ENCODE results near the gene TRPV2. TPM values are rescaled to one million over a fixed set of nuclear protein-coding genes. Genes with fewer than 3 reads are reported as not detected.

The TRPV2 gene
- total and polyA plus RNA-seq, 9 of the 15 experiments (the other 6 are each of a cell fraction or from before 2014, with no cell fraction given) = 10.0 to 97.5 (median 30.3) TPM

DNA sequence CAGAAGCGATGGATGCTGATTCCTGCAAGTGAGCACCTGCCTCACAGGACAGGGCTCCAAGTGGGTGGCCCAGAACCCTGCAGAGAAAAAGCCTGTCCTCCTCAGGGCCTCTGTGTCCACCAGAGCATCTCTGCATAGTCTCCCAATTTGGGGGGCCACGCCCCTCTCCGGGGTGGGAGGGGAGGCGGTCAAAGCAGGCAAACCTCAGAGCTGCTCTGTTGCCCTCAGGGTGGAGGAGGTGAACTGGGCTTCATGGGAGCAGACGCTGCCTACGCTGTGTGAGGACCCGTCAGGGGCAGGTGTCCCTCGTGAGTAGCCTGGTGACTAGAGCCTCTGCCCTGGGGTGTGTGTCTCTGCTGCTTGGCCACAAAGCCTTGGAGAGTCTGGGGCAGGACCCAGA is 19.3 kb downstream of the TRPV2 start:
- H3K4me2 ChIP-seq (ENCODE audit: insufficient read depth, low read length) = no peak overlapping the region
- H3K27me3 ChIP-seq (ENCODE audit: control insufficient read depth in 2 of 2, insufficient read depth in 2 of 2, low read length in 2 of 2) = no peaks in the 10 kb centered on the region
- CTCF ChIA-PET (ENCODE audit: low intra/inter-chr PET ratio) = no interaction called here
- POLR2A ChIA-PET = interaction anchor here (0.7 kb wide), 1 partner anchor 232 kb away, joined by 3 read pairs; no protein-coding TSS in a partner anchor
- no peak for FAIRE-seq
- H2AFZ ChIP-seq (ENCODE audit: low read depth, low read length) = no peak overlapping the region
- in situ Hi-C loops (cut with MboI) (no loop called here), intact Hi-C loops (cut with micrococcal nuclease) (no loop called here)
- H3K36me3 ChIP-seq (ENCODE audit: control insufficient read depth, insufficient read depth, low read length) = peaks cover 10% of the 10 kb centered on the region
- 60% methylated on average over 1 of the region's 8 CpGs for WGBS (ENCODE audit: insufficient coverage, low coverage, missing lambda C conversion rate)
- peaks cover 14% of the 10 kb centered on the region for H3K79me2 ChIP-seq (ENCODE audit: control insufficient read depth, insufficient read depth, low read length)
- peak overlapping the region in 1 of 2 experiments; percentile 43; a peak in 2 of 4 replicates for H3K9ac ChIP-seq (ENCODE audit: insufficient read depth in 1 of 2, low read depth in 2 of 2, low read length in 2 of 2)
- H3K4me1 ChIP-seq (replicated peaks in 1 of 2; ENCODE audit: control insufficient read depth in 2 of 2, insufficient read depth in 2 of 2, low read length in 2 of 2) = peaks cover 5 to 20% of the 10 kb centered on the region in 2 experiments; a peak in 3 of 5 replicates
- no peak for DNase-seq (ENCODE audit: extremely low read depth in 1 of 4, low spot score in 3 of 4)
- no TSS peak for BruUV-seq (replicated peaks)
- no peak overlapping the region for H3K27ac ChIP-seq (ENCODE audit: extremely low read depth, low read depth, low read length)
- H3K9me3 ChIP-seq (replicated peaks; ENCODE audit: control insufficient read depth, insufficient read depth, low read depth, low read length) = no peaks in the 10 kb centered on the region
- no peak overlapping the region for H3K4me3 ChIP-seq
- peaks cover 2% of the 10 kb centered on the region; the same call in 1 of the 2 replicates for H4K20me1 ChIP-seq (replicated peaks; ENCODE audit: control insufficient read depth, insufficient read depth, low read length)
- ATAC-seq = no peak; the same call in 2 of the 3 replicates
- H3K9me1 ChIP-seq (ENCODE audit: control insufficient read depth, insufficient read depth, low read length) = no peaks in the 10 kb centered on the region
- TF ChIP-seq, protein P1, sequence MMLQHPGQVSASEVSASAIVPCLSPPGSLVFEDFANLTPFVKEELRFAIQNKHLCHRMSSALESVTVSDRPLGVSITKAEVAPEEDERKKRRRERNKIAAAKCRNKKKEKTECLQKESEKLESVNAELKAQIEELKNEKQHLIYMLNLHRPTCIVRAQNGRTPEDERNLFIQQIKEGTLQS (IDR thresholded peaks at IDR 0.05) = no peak
- TF ChIP-seq, protein P1 (CRISPR knock-in tag; conservative IDR thresholded peaks at IDR 0.05) = no peak
- TF ChIP-seq ZNF232 (CRISPR knock-in tag; IDR thresholded peaks at IDR 0.05) = no peak
- TF ChIP-seq, protein P2, sequence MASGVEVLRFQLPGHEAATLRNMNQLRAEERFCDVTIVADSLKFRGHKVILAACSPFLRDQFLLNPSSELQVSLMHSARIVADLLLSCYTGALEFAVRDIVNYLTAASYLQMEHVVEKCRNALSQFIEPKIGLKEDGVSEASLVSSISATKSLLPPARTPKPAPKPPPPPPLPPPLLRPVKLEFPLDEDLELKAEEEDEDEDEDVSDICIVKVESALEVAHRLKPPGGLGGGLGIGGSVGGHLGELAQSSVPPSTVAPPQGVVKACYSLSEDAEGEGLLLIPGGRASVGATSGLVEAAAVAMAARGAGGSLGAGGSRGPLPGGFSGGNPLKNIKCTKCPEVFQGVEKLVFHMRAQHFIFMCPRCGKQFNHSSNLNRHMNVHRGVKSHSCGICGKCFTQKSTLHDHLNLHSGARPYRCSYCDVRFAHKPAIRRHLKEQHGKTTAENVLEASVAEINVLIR (CRISPR knock-in tag; IDR thresholded peaks at IDR 0.05) = no peak
- no peak for TF ChIP-seq FOXA3 (CRISPR knock-in tag; conservative IDR thresholded peaks at IDR 0.05 in 1 of 2, IDR thresholded peaks at IDR 0.05 in 1 of 2)
- TF ChIP-seq EWSR1 (IDR thresholded peaks at IDR 0.05; ENCODE audit: borderline replicate concordance, low read depth, partially characterized antibody) = no peak
- TF ChIP-seq, protein P3, sequence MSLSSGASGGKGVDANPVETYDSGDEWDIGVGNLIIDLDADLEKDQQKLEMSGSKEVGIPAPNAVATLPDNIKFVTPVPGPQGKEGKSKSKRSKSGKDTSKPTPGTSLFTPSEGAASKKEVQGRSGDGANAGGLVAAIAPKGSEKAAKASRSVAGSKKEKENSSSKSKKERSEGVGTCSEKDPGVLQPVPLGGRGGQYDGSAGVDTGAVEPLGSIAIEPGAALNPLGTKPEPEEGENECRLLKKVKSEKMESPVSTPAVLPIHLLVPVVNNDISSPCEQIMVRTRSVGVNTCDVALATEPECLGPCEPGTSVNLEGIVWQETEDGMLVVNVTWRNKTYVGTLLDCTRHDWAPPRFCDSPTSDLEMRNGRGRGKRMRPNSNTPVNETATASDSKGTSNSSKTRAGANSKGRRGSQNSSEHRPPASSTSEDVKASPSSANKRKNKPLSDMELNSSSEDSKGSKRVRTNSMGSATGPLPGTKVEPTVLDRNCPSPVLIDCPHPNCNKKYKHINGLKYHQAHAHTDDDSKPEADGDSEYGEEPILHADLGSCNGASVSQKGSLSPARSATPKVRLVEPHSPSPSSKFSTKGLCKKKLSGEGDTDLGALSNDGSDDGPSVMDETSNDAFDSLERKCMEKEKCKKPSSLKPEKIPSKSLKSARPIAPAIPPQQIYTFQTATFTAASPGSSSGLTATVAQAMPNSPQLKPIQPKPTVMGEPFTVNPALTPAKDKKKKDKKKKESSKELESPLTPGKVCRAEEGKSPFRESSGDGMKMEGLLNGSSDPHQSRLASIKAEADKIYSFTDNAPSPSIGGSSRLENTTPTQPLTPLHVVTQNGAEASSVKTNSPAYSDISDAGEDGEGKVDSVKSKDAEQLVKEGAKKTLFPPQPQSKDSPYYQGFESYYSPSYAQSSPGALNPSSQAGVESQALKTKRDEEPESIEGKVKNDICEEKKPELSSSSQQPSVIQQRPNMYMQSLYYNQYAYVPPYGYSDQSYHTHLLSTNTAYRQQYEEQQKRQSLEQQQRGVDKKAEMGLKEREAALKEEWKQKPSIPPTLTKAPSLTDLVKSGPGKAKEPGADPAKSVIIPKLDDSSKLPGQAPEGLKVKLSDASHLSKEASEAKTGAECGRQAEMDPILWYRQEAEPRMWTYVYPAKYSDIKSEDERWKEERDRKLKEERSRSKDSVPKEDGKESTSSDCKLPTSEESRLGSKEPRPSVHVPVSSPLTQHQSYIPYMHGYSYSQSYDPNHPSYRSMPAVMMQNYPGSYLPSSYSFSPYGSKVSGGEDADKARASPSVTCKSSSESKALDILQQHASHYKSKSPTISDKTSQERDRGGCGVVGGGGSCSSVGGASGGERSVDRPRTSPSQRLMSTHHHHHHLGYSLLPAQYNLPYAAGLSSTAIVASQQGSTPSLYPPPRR (CRISPR knock-in tag; IDR thresholded peaks at IDR 0.05; ENCODE audit: borderline replicate concordance) = no peak
- TF ChIP-seq POLR2G (IDR thresholded peaks at IDR 0.05; ENCODE audit: low read depth, low read length) = peak; percentile 52; the same call in 1 of the 2 replicates
- TF ChIP-seq SAFB (IDR thresholded peaks at IDR 0.05; ENCODE audit: borderline replicate concordance, low read depth, low read length) = no peak
- TF ChIP-seq CHD1 (IDR thresholded peaks at IDR 0.05; ENCODE audit: low read length) = no peak
- no peak for TF ChIP-seq NEUROD1 (IDR thresholded peaks at IDR 0.05; ENCODE audit: borderline replicate concordance, low read depth, low read length, partially characterized antibody)
- TF ChIP-seq IRF2 (CRISPR knock-in tag; IDR thresholded peaks at IDR 0.05) = no peak
- TF ChIP-seq POLR2B (IDR thresholded peaks at IDR 0.05; ENCODE audit: low read depth, partially characterized antibody) = peak; percentile 33
- TF ChIP-seq, protein P4, sequence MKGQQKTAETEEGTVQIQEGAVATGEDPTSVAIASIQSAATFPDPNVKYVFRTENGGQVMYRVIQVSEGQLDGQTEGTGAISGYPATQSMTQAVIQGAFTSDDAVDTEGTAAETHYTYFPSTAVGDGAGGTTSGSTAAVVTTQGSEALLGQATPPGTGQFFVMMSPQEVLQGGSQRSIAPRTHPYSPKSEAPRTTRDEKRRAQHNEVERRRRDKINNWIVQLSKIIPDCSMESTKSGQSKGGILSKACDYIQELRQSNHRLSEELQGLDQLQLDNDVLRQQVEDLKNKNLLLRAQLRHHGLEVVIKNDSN (CRISPR knock-in tag; IDR thresholded peaks at IDR 0.05) = no peak
- no peak for TF ChIP-seq ZBED1 (IDR thresholded peaks at IDR 0.05)
- no peak for TF ChIP-seq ATF7 (IDR thresholded peaks at IDR 0.05)
